Vein endothelial cell (primary cell): ENCODE measurements around the gene SMPD3. TPM values are rescaled to one million over a fixed set of nuclear protein-coding genes. Genes with fewer than 3 reads are reported as not detected.

ENCODE experiments used
- small RNA-seq: library from RNA; depleted of rRNA; stranded (forward); fragments of <200 nt; gene quantifications from one replicate; pipeline ENCODE3, GENCODE V24; 2012
- total RNA-seq: library from RNA; depleted of rRNA; stranded (reverse); fragments of >200 nt; gene quantifications from 2 replicates; pipeline ENCODE4 v1.2.3, GENCODE V29; 2012

Gene SMPD3
- 0.10 and 0.33 TPM in 2 replicates for total RNA-seq

GRCh38 chr16:68448360-68448970, at the start of gene SMPD3:
SMPD3 (minus strand) TSS chr16:68448508; CDS start chr16:68372181, 76,327 bp downstream.

GRCh38 chr16:68310774-68311511, 137.4 kb downstream of the SMPD3 start, which contains the start of the genes PRMT7 and SLC7A6OS:
PRMT7 (plus strand) TSS chr16:68311019; CDS start chr16:68315980, 4,961 bp downstream.
SLC7A6OS (minus strand) TSS chr16:68310946; CDS start chr16:68310926, 20 bp downstream.

Small RNAs within 50 kb of the gene (small RNA-seq; reads per million reads assigned to genes)
- gene RF00019 (not detected), gene RNU4-30P (not detected)

Other genes starting within 250 kb of the SMPD3 start
- 0.29 and 0.98 TPM in 2 replicates for gene ESRP2, start 212.4 kb downstream of the SMPD3 start, total RNA-seq
- 23.7 and 28.7 TPM in 2 replicates for gene PLA2G15, start 203.1 kb downstream of the SMPD3 start, total RNA-seq
- gene SLC7A6, start 184.0 kb downstream of the SMPD3 start, total RNA-seq: 55.9 and 56.3 TPM in 2 replicates
- gene SLC7A6OS, start 137.6 kb downstream of the SMPD3 start, total RNA-seq: 14.0 and 16.4 TPM in 2 replicates
- gene PRMT7, start 137.5 kb downstream of the SMPD3 start, total RNA-seq: 38.4 and 39.8 TPM in 2 replicates
- 19.2 and 22.5 TPM in 2 replicates for gene ZFP90, start 90.8 kb upstream of the SMPD3 start, total RNA-seq
- not detected in 2 replicates for gene CDH3, start 196.8 kb upstream of the SMPD3 start, total RNA-seq